Measurements from ENCODE around the gene MMP13. TPM values are rescaled to one million over a fixed set of nuclear protein-coding genes. Genes with fewer than 3 reads are reported as not detected.

The MMP13 gene
- total RNA-seq, 1 experiment from 2014 or later: not detected

GRCh38 chr11:102924851-102925380 lies 30.6 kb downstream of the MMP13 start:
- Mint-ChIP-seq H3K9me3 (no peaks in the 10 kb centered on the region), H3K27ac (no peak overlapping the region), H3K4me1 (no peaks in the 10 kb centered on the region), H3K27me3 (ENCODE audit: low read depth) (no peaks in the 10 kb centered on the region), H3K36me3 (ENCODE audit: insufficient read depth in 1 of 3, low read depth in 3 of 3) (no peaks in the 10 kb centered on the region), H3K4me3 (no peak overlapping the region)
- H2BK20ac ChIP-seq (ENCODE audit: low read depth, low read length, poor library complexity, severe bottlenecking): no peak overlapping the region
- TF ChIP-seq, protein P1, sequence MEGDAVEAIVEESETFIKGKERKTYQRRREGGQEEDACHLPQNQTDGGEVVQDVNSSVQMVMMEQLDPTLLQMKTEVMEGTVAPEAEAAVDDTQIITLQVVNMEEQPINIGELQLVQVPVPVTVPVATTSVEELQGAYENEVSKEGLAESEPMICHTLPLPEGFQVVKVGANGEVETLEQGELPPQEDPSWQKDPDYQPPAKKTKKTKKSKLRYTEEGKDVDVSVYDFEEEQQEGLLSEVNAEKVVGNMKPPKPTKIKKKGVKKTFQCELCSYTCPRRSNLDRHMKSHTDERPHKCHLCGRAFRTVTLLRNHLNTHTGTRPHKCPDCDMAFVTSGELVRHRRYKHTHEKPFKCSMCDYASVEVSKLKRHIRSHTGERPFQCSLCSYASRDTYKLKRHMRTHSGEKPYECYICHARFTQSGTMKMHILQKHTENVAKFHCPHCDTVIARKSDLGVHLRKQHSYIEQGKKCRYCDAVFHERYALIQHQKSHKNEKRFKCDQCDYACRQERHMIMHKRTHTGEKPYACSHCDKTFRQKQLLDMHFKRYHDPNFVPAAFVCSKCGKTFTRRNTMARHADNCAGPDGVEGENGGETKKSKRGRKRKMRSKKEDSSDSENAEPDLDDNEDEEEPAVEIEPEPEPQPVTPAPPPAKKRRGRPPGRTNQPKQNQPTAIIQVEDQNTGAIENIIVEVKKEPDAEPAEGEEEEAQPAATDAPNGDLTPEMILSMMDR (conservative IDR thresholded peaks at IDR 0.05): no peak
- no peak overlapping the region for H3K18ac ChIP-seq (ENCODE audit: insufficient read length, low read depth, low read length)
- no peak overlapping the region for H3K27ac ChIP-seq (ENCODE audit: insufficient read length, low read depth, low read length)
- H3K79me1 ChIP-seq (ENCODE audit: insufficient read depth, low read depth, low read length, poor library complexity, severe bottlenecking): no peaks in the 10 kb centered on the region
- no peaks in the 10 kb centered on the region for H3K23me2 ChIP-seq (ENCODE audit: insufficient read length, low read depth, low read length, poor library complexity, severe bottlenecking)
- H3T11ph ChIP-seq (ENCODE audit: low read length): no peak overlapping the region
- H4K20me1 ChIP-seq (ENCODE audit: control insufficient read depth, insufficient read depth, insufficient read length): no peaks in the 10 kb centered on the region
- no peak overlapping the region for H3K4ac ChIP-seq (ENCODE audit: low read depth, low read length)
- no peak overlapping the region for H4K5ac ChIP-seq (ENCODE audit: insufficient read length, low read depth, low read length)
- DNase-seq: no peak
- H3K56ac ChIP-seq (ENCODE audit: insufficient read length, low read depth, low read length): no peak overlapping the region
- no peak overlapping the region for H3K9ac ChIP-seq (ENCODE audit: extremely low read depth, insufficient read length, low read length)
- no peak overlapping the region for H2BK12ac ChIP-seq (ENCODE audit: insufficient read length, low read depth, low read length)
- no peak overlapping the region for H2BK15ac ChIP-seq (ENCODE audit: low read depth, low read length)
- H3K27me3 ChIP-seq (ENCODE audit: insufficient read depth, low read length): no peaks in the 10 kb centered on the region
- H4K91ac ChIP-seq (ENCODE audit: insufficient read length, low read depth, low read length): no peak overlapping the region
- no peaks in the 10 kb centered on the region for H3K9me3 ChIP-seq (ENCODE audit: control insufficient read depth, low read depth, low read length)
- H3K14ac ChIP-seq (ENCODE audit: insufficient read depth, low read length): no peak overlapping the region
- no peak overlapping the region for H2AFZ ChIP-seq (ENCODE audit: low read length)
- H2AK5ac ChIP-seq (ENCODE audit: insufficient read length, low read length): no peak overlapping the region
- no peak overlapping the region for H3K4me2 ChIP-seq (ENCODE audit: insufficient read depth, insufficient read length, low read length)
- no peaks in the 10 kb centered on the region for H3K4me1 ChIP-seq (ENCODE audit: insufficient read depth, low read length)
- H3K23ac ChIP-seq (ENCODE audit: insufficient read length, low read depth, low read length): no peak overlapping the region
- no peaks in the 10 kb centered on the region for H3K79me2 ChIP-seq (ENCODE audit: insufficient read depth, low read length)
- H2BK5ac ChIP-seq (ENCODE audit: insufficient read length, low read length): no peak overlapping the region
- no peak overlapping the region for H4K8ac ChIP-seq (replicated peaks; ENCODE audit: insufficient read length, low read depth, low read length)
- H2BK120ac ChIP-seq (ENCODE audit: low read depth, low read length, poor library complexity, severe bottlenecking): no peak overlapping the region
- no CpG with 5 or more reads among the region's 6 CpGs for WGBS (ENCODE audit: extremely low coverage, insufficient read length, low lambda C conversion rate)

Data from H9 (cell line).